ENCODE data around the gene TAF1.
"Not testable (repeated sequence)": the region's sequence is repeated elsewhere in the genome, so short reads cannot be mapped to it uniquely, and the experiment has no call there.

TAF1 gene

DNA sequence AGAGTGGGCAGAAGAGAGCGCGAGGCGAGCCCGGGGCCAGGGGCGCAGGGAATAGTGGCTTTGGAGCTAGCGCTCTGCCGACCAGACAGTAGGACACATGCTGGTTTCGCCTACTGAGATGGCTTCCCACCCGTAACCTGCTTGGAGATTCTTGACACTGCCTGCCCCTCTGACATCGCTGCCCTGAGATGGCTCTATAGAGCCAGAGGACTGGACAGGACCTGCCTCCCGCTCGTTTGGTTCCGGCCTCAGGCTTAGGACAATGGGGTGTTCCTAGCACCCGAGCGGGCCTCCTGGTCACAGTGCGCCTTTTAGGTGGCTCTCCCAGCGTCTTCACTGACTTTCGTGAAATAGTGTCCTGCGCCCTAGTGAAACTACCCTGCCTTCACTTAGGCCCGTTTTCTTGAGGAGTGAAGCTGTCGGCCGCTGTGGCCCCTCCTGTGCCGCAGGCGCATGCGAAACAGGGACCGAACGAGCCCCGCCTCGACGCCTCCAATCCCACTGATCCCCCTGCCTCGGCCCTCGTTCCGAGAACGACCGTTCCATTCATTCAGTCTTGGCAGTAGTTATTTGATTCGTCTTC lies 608 bp downstream of the TAF1 start:
- Histone ChIP-seq H3K4me3 (ENCODE audit: low read length) (peak overlapping the region; percentile 85), H2BK5ac (ENCODE audit: low read length) (no peak overlapping the region), H3K9ac (ENCODE audit: low read length) (peak overlapping the region; percentile 95), H2AK5ac (ENCODE audit: low read length) (no peak overlapping the region), H3K36me3 (ENCODE audit: control insufficient read depth, insufficient read depth, low read length) (no peaks in the 10 kb centered on the region), H3K79me1 (ENCODE audit: low read length) (no peaks in the 10 kb centered on the region), H3K56ac (ENCODE audit: low read length) (peak overlapping the region; percentile 96), H4K8ac (ENCODE audit: low read depth, low read length) (no peak overlapping the region), H4K5ac (ENCODE audit: low read length) (no peak overlapping the region), H3K27ac (ENCODE audit: low read depth, low read length) (peak overlapping the region; percentile 80), H3K4me2 (ENCODE audit: low read length) (peak overlapping the region; percentile 57), H3K4me1 (ENCODE audit: control insufficient read depth, low read depth, low read length) (no peaks in the 10 kb centered on the region), H3K79me2 (ENCODE audit: control insufficient read depth, insufficient read depth, low read length) (peaks cover 17% of the 10 kb centered on the region), H3K18ac (ENCODE audit: low read length) (no peak overlapping the region), H3K23ac (ENCODE audit: low read length) (no peak overlapping the region), H3K4ac (ENCODE audit: low read depth, low read length) (peak overlapping the region; percentile 59), H3K27me3 (ENCODE audit: insufficient read depth, low read length, poor library complexity) (no peaks in the 10 kb centered on the region), H2BK120ac (ENCODE audit: low read depth, low read length) (no peak overlapping the region), H2BK15ac (replicated peaks; ENCODE audit: low read depth) (no peak overlapping the region)
- no CpG with 5 or more reads among the region's 36 CpGs for WGBS (ENCODE audit: extremely low coverage, insufficient coverage, low lambda C conversion rate)
- peak; percentile 10 for DNase-seq

DNA sequence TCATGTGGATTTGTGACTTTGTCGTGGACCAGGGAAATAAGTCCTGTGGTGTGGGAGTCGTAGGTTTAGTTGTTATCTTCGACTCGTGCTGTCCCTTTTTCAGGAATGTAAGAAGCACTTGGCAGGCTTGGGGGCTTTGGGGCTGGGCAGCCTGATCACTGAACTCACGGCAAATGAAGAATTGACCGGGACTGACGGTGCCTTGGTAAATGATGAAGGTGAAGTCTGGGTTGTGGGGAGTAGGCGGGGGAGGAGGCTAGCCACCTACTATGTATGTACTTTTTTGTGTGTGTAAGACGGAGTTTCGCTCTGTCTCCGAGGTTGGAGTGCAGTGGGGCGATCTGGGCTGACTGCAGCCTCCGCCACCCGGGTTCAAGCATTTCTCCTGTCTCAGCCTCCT lies 1.2 kb downstream of the TAF1 start:
- Histone ChIP-seq H2BK15ac (replicated peaks; ENCODE audit: low read depth) (no peak overlapping the region), H3K9ac (ENCODE audit: low read length) (peak overlapping the region; percentile 95), H3K23ac (ENCODE audit: low read length) (no peak overlapping the region), H2AK5ac (ENCODE audit: low read length) (no peak overlapping the region), H4K8ac (ENCODE audit: low read depth, low read length) (no peak overlapping the region), H2BK5ac (ENCODE audit: low read length) (no peak overlapping the region), H3K4me3 (ENCODE audit: low read length) (peak overlapping the region; percentile 85), H2BK120ac (ENCODE audit: low read depth, low read length) (no peak overlapping the region), H3K79me1 (ENCODE audit: low read length) (no peaks in the 10 kb centered on the region), H3K36me3 (ENCODE audit: control insufficient read depth, insufficient read depth, low read length) (no peaks in the 10 kb centered on the region), H3K4me2 (ENCODE audit: low read length) (peak overlapping the region; percentile 21), H3K27me3 (ENCODE audit: insufficient read depth, low read length, poor library complexity) (no peaks in the 10 kb centered on the region), H4K5ac (ENCODE audit: low read length) (no peak overlapping the region), H3K18ac (ENCODE audit: low read length) (no peak overlapping the region), H3K27ac (ENCODE audit: low read depth, low read length) (no peak overlapping the region), H3K4me1 (ENCODE audit: control insufficient read depth, low read depth, low read length) (no peaks in the 10 kb centered on the region), H3K79me2 (ENCODE audit: control insufficient read depth, insufficient read depth, low read length) (peaks cover 17% of the 10 kb centered on the region), H3K4ac (ENCODE audit: low read depth, low read length) (no peak overlapping the region), H3K56ac (ENCODE audit: low read length) (peak overlapping the region; percentile 96)
- WGBS (ENCODE audit: extremely low coverage, insufficient coverage, low lambda C conversion rate), result no CpG with 5 or more reads among the region's 14 CpGs
- DNase-seq, result peak; percentile 7

DNA sequence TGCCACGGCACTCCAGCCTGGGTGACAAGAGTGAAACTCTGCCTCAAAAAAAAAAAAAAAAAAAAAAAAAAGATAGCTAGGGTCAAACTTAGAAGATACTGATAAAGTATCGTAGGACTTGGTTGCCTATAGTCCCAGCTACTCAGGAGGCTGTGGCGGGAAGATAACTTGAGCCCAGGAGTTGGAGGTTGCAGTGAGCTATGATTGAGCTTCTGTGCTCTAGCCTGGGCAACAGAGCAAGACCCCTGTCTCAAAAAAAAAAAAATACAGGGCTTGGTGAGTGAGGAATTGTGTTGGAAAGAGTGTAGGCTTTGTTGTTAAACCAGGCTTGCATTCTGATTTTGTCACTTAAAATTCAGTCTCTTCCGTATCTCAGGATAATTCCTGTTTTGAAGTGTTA lies 6.2 kb downstream of the TAF1 start:
- Histone ChIP-seq H3K4me3 (ENCODE audit: low read length) (no peak overlapping the region), H2BK15ac (replicated peaks; ENCODE audit: low read depth) (no peak overlapping the region), H4K5ac (ENCODE audit: low read length) (no peak overlapping the region), H2AK5ac (ENCODE audit: low read length) (no peak overlapping the region), H2BK120ac (ENCODE audit: low read depth, low read length) (no peak overlapping the region), H2BK5ac (ENCODE audit: low read length) (no peak overlapping the region), H3K4ac (ENCODE audit: low read depth, low read length) (no peak overlapping the region), H3K27ac (ENCODE audit: low read depth, low read length) (no peak overlapping the region), H3K27me3 (ENCODE audit: insufficient read depth, low read length, poor library complexity) (no peaks in the 10 kb centered on the region), H3K9ac (ENCODE audit: low read length) (no peak overlapping the region), H3K56ac (ENCODE audit: low read length) (no peak overlapping the region), H3K4me1 (ENCODE audit: control insufficient read depth, low read depth, low read length) (no peaks in the 10 kb centered on the region), H3K79me2 (ENCODE audit: control insufficient read depth, insufficient read depth, low read length) (peaks cover 10% of the 10 kb centered on the region), H3K4me2 (ENCODE audit: low read length) (no peak overlapping the region), H4K8ac (ENCODE audit: low read depth, low read length) (no peak overlapping the region), H3K36me3 (ENCODE audit: control insufficient read depth, insufficient read depth, low read length) (no peaks in the 10 kb centered on the region), H3K79me1 (ENCODE audit: low read length) (no peaks in the 10 kb centered on the region), H3K18ac (ENCODE audit: low read length) (no peak overlapping the region), H3K23ac (ENCODE audit: low read length) (no peak overlapping the region)
- no peak for DNase-seq
- no CpG with 5 or more reads among the region's 4 CpGs for WGBS (ENCODE audit: extremely low coverage, insufficient coverage, low lambda C conversion rate)

DNA sequence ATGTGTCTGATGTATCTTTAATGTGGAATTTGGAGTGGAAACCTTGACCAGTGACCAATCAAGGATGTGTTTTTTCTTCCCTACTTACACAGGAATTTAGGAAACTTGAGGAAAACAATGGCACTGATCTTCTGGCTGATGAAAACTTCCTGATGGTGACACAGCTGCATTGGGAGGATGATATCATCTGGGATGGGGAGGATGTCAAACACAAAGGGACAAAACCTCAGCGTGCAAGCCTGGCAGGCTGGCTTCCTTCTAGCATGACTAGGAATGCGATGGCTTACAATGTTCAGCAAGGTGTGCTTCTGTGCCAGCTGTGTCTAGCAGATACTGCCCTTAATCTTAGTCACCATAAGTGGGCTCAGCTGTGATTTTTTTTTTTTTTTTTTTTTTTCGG lies 12.6 kb downstream of the TAF1 start:
- Histone ChIP-seq H3K27ac (ENCODE audit: low read depth, low read length) (no peak overlapping the region), H3K4me3 (ENCODE audit: low read length) (no peak overlapping the region), H4K5ac (ENCODE audit: low read length) (no peak overlapping the region), H2BK15ac (replicated peaks; ENCODE audit: low read depth) (no peak overlapping the region), H3K23ac (ENCODE audit: low read length) (no peak overlapping the region), H3K9ac (ENCODE audit: low read length) (no peak overlapping the region), H2BK5ac (ENCODE audit: low read length) (no peak overlapping the region), H3K79me1 (ENCODE audit: low read length) (no peaks in the 10 kb centered on the region), H3K56ac (ENCODE audit: low read length) (no peak overlapping the region), H3K27me3 (ENCODE audit: insufficient read depth, low read length, poor library complexity) (no peaks in the 10 kb centered on the region), H2BK120ac (ENCODE audit: low read depth, low read length) (no peak overlapping the region), H4K8ac (ENCODE audit: low read depth, low read length) (no peak overlapping the region), H3K79me2 (ENCODE audit: control insufficient read depth, insufficient read depth, low read length) (no peaks in the 10 kb centered on the region), H3K4me1 (ENCODE audit: control insufficient read depth, low read depth, low read length) (no peaks in the 10 kb centered on the region), H3K4me2 (ENCODE audit: low read length) (no peak overlapping the region), H3K4ac (ENCODE audit: low read depth, low read length) (no peak overlapping the region), H3K18ac (ENCODE audit: low read length) (no peak overlapping the region), H3K36me3 (ENCODE audit: control insufficient read depth, insufficient read depth, low read length) (no peaks in the 10 kb centered on the region), H2AK5ac (ENCODE audit: low read length) (no peak overlapping the region)
- WGBS (ENCODE audit: extremely low coverage, insufficient coverage, low lambda C conversion rate), result no CpG with 5 or more reads among the region's 3 CpGs
- DNase-seq, result peak; percentile 56

- WGBS (ENCODE audit: extremely low coverage, insufficient coverage, low lambda C conversion rate), result no CpG with 5 or more reads among the region's 4 CpGs
- not testable (repeated sequence) for H2AK5ac ChIP-seq (ENCODE audit: low read length); H3K79me2 ChIP-seq (ENCODE audit: control insufficient read depth, insufficient read depth, low read length); H3K27ac ChIP-seq (ENCODE audit: low read depth, low read length); H4K5ac ChIP-seq (ENCODE audit: low read length); H3K4me1 ChIP-seq (ENCODE audit: control insufficient read depth, low read depth, low read length); H2BK5ac ChIP-seq (ENCODE audit: low read length); H3K9ac ChIP-seq (ENCODE audit: low read length); H3K23ac ChIP-seq (ENCODE audit: low read length); H3K18ac ChIP-seq (ENCODE audit: low read length); H3K56ac ChIP-seq (ENCODE audit: low read length); H3K27me3 ChIP-seq (ENCODE audit: insufficient read depth, low read length, poor library complexity); H3K4me2 ChIP-seq (ENCODE audit: low read length); H3K79me1 ChIP-seq (ENCODE audit: low read length); H2BK120ac ChIP-seq (ENCODE audit: low read depth, low read length); H2BK15ac ChIP-seq (replicated peaks; ENCODE audit: low read depth); H3K36me3 ChIP-seq (ENCODE audit: control insufficient read depth, insufficient read depth, low read length); H3K4ac ChIP-seq (ENCODE audit: low read depth, low read length); H3K4me3 ChIP-seq (ENCODE audit: low read length); H4K8ac ChIP-seq (ENCODE audit: low read depth, low read length); DNase-seq
These were observed 25.6 kb downstream of the TAF1 start for GRCh38 chrX:71391725-71392124.

DNA sequence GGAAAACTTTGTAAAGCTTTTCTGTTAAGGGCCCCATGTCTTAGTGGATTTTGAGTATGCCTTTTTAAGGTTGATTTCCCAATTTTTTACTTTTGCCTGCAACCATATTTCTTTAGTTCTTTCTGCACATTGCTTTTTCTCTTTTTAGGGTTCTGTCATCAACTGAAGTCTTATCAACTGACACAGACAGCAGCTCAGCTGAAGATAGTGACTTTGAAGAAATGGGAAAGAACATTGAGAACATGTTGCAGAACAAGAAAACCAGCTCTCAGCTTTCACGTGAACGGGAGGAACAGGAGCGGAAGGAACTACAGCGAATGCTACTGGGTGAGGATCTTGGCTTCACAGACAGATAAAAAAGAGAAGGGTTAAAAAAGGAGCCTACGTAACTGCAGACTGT lies 27.8 kb downstream of the TAF1 start:
- Histone ChIP-seq H2BK15ac (replicated peaks; ENCODE audit: low read depth) (no peak overlapping the region), H4K5ac (ENCODE audit: low read length) (no peak overlapping the region), H3K4me2 (ENCODE audit: low read length) (no peak overlapping the region), H3K36me3 (ENCODE audit: control insufficient read depth, insufficient read depth, low read length) (peaks cover 3% of the 10 kb centered on the region), H3K4me3 (ENCODE audit: low read length) (no peak overlapping the region), H3K9ac (ENCODE audit: low read length) (no peak overlapping the region), H3K27me3 (ENCODE audit: insufficient read depth, low read length, poor library complexity) (no peaks in the 10 kb centered on the region), H3K4me1 (ENCODE audit: control insufficient read depth, low read depth, low read length) (no peaks in the 10 kb centered on the region), H3K27ac (ENCODE audit: low read depth, low read length) (no peak overlapping the region), H3K18ac (ENCODE audit: low read length) (no peak overlapping the region), H4K8ac (ENCODE audit: low read depth, low read length) (no peak overlapping the region), H3K4ac (ENCODE audit: low read depth, low read length) (no peak overlapping the region), H2BK5ac (ENCODE audit: low read length) (no peak overlapping the region), H2BK120ac (ENCODE audit: low read depth, low read length) (no peak overlapping the region), H3K79me1 (ENCODE audit: low read length) (no peaks in the 10 kb centered on the region), H3K79me2 (ENCODE audit: control insufficient read depth, insufficient read depth, low read length) (no peaks in the 10 kb centered on the region), H3K23ac (ENCODE audit: low read length) (no peak overlapping the region), H3K56ac (ENCODE audit: low read length) (no peak overlapping the region), H2AK5ac (ENCODE audit: low read length) (no peak overlapping the region)
- DNase-seq, result no peak
- WGBS (ENCODE audit: extremely low coverage, insufficient coverage, low lambda C conversion rate), result no CpG with 5 or more reads among the region's 5 CpGs

All from mesendoderm (in vitro differentiated cells).